HUDEP-2 (cell line): ENCODE data around the gene ARMH3.

Experiments used
- DNase-seq, 76 experiments: peaks; one replicate each; lab custom pipeline; 2025; ENCODE audit not compliant: unreplicated experiment in 76 of 76; lab: John Stamatoyannopoulos, UW

ARMH3 gene

GRCh38 chr10:101902032-101902819 is 153.7 kb downstream of the ARMH3 start:
- no peak for DNase-seq

- DNase-seq, result no peak
Observed at GRCh38 chr10:101901340-101901739, 154.6 kb downstream of the ARMH3 start.

- peak in 6 of 76 experiments; percentile 1 to 10 (median 8) for DNase-seq
Observed at GRCh38 chr10:101897633-101898032, 158.3 kb downstream of the ARMH3 start.

GRCh38 chr10:101896225-101896877 is 159.6 kb downstream of the ARMH3 start:
- DNase-seq, result no peak

GRCh38 chr10:101895781-101896180 is 160.2 kb downstream of the ARMH3 start:
- DNase-seq, result no peak

GRCh38 chr10:101894742-101895141 is 161.2 kb downstream of the ARMH3 start:
- peak in 8 of 76 experiments; percentile 2 to 16 (median 14) for DNase-seq

- DNase-seq, result no peak
Observed at GRCh38 chr10:101894266-101894665, 161.7 kb downstream of the ARMH3 start.

GRCh38 chr10:101893510-101894120 is 162.4 kb downstream of the ARMH3 start:
- DNase-seq, result no peak

- DNase-seq, result no peak
Observed at GRCh38 chr10:101892782-101893391, 163.1 kb downstream of the ARMH3 start.

GRCh38 chr10:101889256-101890210 is 166.4 kb downstream of the ARMH3 start:
- peak in 64 of 76 experiments; percentile 4 to 78 (median 48) for DNase-seq

GRCh38 chr10:101888251-101888949 is 167.6 kb downstream of the ARMH3 start:
- no peak for DNase-seq

- DNase-seq, result no peak
Observed at GRCh38 chr10:101887775-101888174, 168.2 kb downstream of the ARMH3 start.

GRCh38 chr10:101886521-101887312 is 169.3 kb downstream of the ARMH3 start:
- no peak for DNase-seq

GRCh38 chr10:101881036-101881774 is 174.8 kb downstream of the ARMH3 start:
- DNase-seq, result no peak

- DNase-seq, result no peak
Observed at GRCh38 chr10:101880232-101880573, 175.8 kb downstream of the ARMH3 start.

GRCh38 chr10:101879456-101880231 is 176.3 kb downstream of the ARMH3 start:
- peak in 1 of 76 experiments; percentile 17 for DNase-seq

- no peak for DNase-seq
Observed at GRCh38 chr10:101878869-101879268, 177.1 kb downstream of the ARMH3 start.
